Adipose tissue (tissue), 3 donors: ENCODE results near the gene CTSG. TPM values are rescaled to one million over a fixed set of nuclear protein-coding genes. Genes with fewer than 3 reads are reported as not detected.
"Not testable (repeated sequence)": the region's sequence is repeated elsewhere in the genome, so short reads cannot be mapped to it uniquely, and the experiment has no call there.

Experiments used
- H3K27ac ChIP-seq: one replicate; pipeline ENCODE4 v1.5.1; 2013; ENCODE audit warnings: low read depth, low read length
- WGBS, 3 donors: extraction: QIAGEN DNeasy Blood & Tissue Kit; methylation state at CpG; one replicate each; pipeline ENCODE4 v1.1.7; 2013; 5-methylcytosine and 5-hydroxymethylcytosine counted together
- polyA plus RNA-seq, 3 donors: library from polyadenylated mRNA; stranded (reverse); fragments of 200-250 nt; gene quantifications; one replicate each; pipeline ENCODE4 v1.2.3, GENCODE V29; 2013
- donor health status: healthy with polysubstance abuse.
- donor health status: Bipolar disorder and iron deficiency.
- donor health status: healthy.

Gene CTSG
- polyA plus RNA-seq, 3 donors: 0.26 to 3.3 (median 2.1) TPM

DNA sequence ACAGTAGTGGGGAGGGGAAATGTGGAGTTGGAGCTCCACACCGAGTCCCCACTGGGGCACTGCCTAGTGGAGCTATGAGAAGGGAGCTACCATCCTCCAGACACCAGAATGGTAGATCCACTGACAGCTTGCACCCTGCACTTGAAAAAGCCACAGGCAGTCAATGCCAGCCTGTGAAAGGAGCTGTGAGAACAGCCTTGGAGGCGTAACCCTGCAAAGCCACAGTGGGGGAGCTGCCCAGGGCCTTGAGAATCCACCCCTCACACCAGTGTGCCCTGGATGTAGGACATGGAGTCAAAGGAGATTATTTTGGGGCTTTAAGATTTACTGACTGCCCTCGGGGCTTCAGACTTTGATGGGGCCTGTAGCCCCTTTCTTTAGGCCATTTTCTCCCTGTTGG, 12.5 kb downstream of the CTSG start:
- WGBS, 3 donors: 73 to 78% (median 74%) methylated on average over 3 of the region's 3 CpGs
- H3K27ac ChIP-seq: no peak overlapping the region

DNA sequence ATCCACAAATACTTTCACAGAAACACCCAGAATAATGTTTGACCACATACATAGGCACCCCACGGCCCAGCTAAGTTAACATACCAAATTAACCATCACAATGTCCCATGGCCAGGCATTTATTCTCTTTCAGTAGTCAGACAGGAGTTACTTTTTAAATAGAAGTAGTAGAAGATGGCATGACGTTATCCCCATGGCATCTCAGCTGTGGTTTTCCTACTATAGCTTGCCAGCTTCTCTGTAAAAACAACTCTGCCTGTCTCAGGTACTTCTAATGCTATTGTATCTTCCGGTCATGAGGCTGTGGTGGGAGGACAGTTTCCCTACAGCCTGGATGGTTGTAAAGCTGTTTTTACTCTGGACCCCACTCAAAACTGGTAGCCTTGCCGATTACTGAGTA, 19.3 kb downstream of the CTSG start:
- no peak overlapping the region for H3K27ac ChIP-seq
- WGBS, 3 donors: 48 to 73% (median 68%) methylated on average over 4 of the region's 4 CpGs

DNA sequence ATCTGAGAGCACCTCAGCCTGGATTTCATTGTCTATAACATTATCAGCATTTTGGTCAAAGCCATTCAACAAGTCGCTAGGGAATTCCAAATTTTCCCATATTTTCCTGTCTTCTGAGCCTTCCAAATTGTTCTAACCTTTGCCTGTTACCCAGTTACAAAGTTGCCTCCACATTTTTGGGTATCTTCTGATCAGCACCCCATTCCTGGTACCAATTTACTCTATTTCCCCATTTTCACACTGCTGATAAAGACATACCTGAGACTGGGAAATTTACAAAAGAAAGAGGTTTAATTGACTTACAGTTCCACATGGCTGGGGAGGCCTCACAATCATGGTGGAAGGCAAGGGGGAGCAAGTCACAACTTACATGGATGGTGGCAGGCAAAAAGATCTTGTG, 27.0 kb downstream of the CTSG start:
- WGBS, 3 donors: 37 to 60% (median 50%) methylated on average over 1 of the region's 1 CpG
- not testable (repeated sequence) for H3K27ac ChIP-seq

GRCh38 chr14:24542346-24542936, 33.6 kb downstream of the CTSG start:
- no peak overlapping the region for H3K27ac ChIP-seq
- 63 to 88% (median 86%) methylated on average over 2 of the region's 2 CpGs for WGBS, 3 donors

DNA sequence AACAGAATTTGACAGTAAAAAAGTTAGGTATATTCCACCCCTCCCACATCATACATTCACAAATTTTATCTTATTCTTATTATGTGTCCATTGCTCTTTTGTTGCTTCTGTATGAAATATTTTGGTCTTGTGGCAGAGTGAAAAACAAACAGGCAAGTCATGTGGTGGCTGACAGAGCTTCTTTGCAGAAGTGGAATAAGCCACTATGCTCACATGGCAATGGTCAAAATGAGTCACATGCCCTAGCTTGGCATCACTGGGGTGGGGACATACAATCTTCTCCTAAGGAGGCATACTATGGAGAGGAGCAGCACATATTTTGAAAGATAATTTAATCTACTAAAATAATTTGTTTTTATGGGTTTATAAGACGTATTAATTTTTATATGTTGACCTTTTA, 40.3 kb downstream of the CTSG start:
- WGBS, 3 donors: 53 to 72% (median 65%) methylated on average over 1 of the region's 1 CpG
- H3K27ac ChIP-seq: no peak overlapping the region

DNA sequence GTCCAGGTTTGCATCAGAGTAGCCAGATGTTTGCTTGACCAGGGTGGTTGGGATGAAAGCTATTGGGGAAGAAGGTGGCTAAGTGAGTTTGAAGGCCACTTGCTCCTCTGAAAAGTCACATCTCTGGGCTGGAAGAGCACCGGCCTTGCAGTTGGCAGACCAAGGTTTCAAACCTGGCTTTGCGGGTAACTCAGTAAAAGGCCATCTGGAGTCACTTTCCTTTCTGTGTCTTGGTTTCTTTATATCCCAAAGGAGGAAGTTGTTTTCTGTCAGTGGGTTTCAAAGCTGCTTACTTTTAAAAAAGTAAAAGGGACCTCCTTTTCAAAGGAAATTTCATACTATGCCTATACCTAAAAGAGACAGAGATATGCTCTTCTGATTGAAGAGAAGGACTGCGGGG, 41.8 kb downstream of the CTSG start:
- H3K27ac ChIP-seq: no peak overlapping the region
- WGBS, 3 donors: 52 to 57% (median 53%) methylated on average over 3 of the region's 3 CpGs

DNA sequence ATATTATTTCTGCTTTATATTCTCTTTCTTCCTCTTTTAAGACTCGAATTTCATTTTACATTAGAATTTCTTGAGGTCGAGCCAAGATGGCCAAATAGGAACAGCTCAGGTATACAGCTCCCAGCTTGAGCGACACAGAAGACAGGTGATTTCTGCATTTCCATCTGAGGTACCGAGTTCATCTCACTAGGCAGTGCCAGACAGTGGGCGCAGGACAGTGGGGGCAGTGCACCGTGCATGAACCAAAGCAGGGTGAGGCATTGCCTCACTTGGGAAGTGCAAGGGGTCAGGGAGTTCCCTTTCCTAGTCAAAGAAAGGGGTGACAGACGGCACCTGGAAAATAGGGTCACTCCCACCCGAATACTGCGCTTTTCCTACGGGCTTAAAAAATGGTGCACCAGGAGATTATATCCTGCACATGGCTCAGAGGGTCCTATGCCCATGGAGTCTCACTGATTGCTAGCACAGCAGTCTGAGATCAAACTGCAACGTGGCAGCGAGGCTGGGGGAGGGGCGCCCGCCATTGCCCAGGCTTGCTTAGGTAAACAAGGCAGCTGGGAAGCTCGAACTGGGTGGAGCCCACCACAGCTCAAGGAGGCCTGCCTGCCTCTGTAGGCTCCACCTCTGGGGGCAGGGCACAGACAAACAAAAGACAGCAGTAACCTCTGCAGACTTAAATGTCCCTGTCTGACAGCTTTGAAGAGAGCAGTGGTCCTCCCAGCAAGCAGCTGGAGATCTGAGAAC, 50.0 kb downstream of the CTSG start:
- not testable (repeated sequence) for H3K27ac ChIP-seq
- WGBS, 3 donors: 75 to 80% (median 76%) methylated on average over 13 to 15 of the region's 15 CpGs

Other genes with a start within 250 kb of the CTSG start
- gene ADCY4, start 241.2 kb downstream of the CTSG start, polyA plus RNA-seq: 100 to 1,000 TPM in 1 of 3 donors, 10 to 100 TPM in 1, 1 to 10 TPM in 1; 8.7 to 107 (median 56.4) TPM
- gene RIPK3, start 236.3 kb downstream of the CTSG start, polyA plus RNA-seq: 10 to 100 TPM in 1 of 3 donors, 1 to 10 TPM in 2; 7.2 to 15.0 (median 8.4) TPM
- gene NFATC4, start 208.1 kb downstream of the CTSG start, polyA plus RNA-seq: 100 to 1,000 TPM in 1 of 3 donors, 10 to 100 TPM in 2; 12.2 to 166 (median 39.6) TPM
- 1 to 10 TPM; 2.7 to 7.6 (median 3.8) TPM for gene NYNRIN, start 177.2 kb downstream of the CTSG start, polyA plus RNA-seq
- 1 to 10 TPM in 2 of 3 donors, under 1 TPM in 1; 0.89 to 4.3 (median 3.0) TPM for gene CBLN3, start 146.6 kb downstream of the CTSG start, polyA plus RNA-seq
- 10 to 100 TPM; 17.9 to 29.2 (median 24.5) TPM for gene KHNYN, start 146.3 kb downstream of the CTSG start, polyA plus RNA-seq
- 10 to 100 TPM; 41.0 to 59.4 (median 48.7) TPM for gene SDR39U1, start 133.5 kb downstream of the CTSG start, polyA plus RNA-seq
- gene CMA1, start 68.0 kb downstream of the CTSG start, polyA plus RNA-seq: 1 to 10 TPM in 1 of 3 donors, under 1 TPM in 2; 0.13 to 2.1 (median 0.90) TPM
- gene GZMH, start 33.4 kb upstream of the CTSG start, polyA plus RNA-seq: 1 to 10 TPM in 1 of 3 donors, under 1 TPM in 1, not detected in 1; 0.13 to 1.1 TPM
- gene GZMB, start 57.9 kb upstream of the CTSG start, polyA plus RNA-seq: 1 to 10 TPM in 2 of 3 donors, under 1 TPM in 1; 0.29 to 2.0 (median 1.8) TPM